Measurements from ENCODE around the gene KBTBD7.

The KBTBD7 gene

GRCh38 chr13:41193919-41194824 is at the start of gene KBTBD7:
KBTBD7 (minus strand) TSS chr13:41194569; CDS start chr13:41194257, 312 bp downstream.
- DNase-seq, result peak; percentile 91

GRCh38 chr13:41241626-41242025 is 47.3 kb upstream of the KBTBD7 start:
- no peak for DNase-seq

- DNase-seq, result no peak
Observed at GRCh38 chr13:41236369-41236768, 42.0 kb upstream of the KBTBD7 start.

- no peak for DNase-seq
Observed at GRCh38 chr13:41232578-41233480, 38.5 kb upstream of the KBTBD7 start.

- no peak for DNase-seq
Observed at GRCh38 chr13:41231786-41232185, 37.4 kb upstream of the KBTBD7 start.

- DNase-seq, result no peak
Observed at GRCh38 chr13:41231025-41231677, 36.8 kb upstream of the KBTBD7 start.

- DNase-seq, result no peak
Observed at GRCh38 chr13:41229356-41229755, 35.0 kb upstream of the KBTBD7 start.

GRCh38 chr13:41224113-41225110 is 30.0 kb upstream of the KBTBD7 start:
- DNase-seq, result peak; percentile 54

- peak; percentile 65 for DNase-seq
Observed at GRCh38 chr13:41222259-41222852, 28.0 kb upstream of the KBTBD7 start.

- peak; percentile 15 for DNase-seq
Observed at GRCh38 chr13:41220401-41220800, 26.0 kb upstream of the KBTBD7 start.

GRCh38 chr13:41216160-41216559 is 21.8 kb upstream of the KBTBD7 start:
- no peak for DNase-seq

GRCh38 chr13:41213919-41214318 is 19.6 kb upstream of the KBTBD7 start:
- DNase-seq, result no peak

- no peak for DNase-seq
Observed at GRCh38 chr13:41213316-41213715, 18.9 kb upstream of the KBTBD7 start.

GRCh38 chr13:41212881-41213280 is 18.5 kb upstream of the KBTBD7 start:
- no peak for DNase-seq

GRCh38 chr13:41211062-41211461 is 16.7 kb upstream of the KBTBD7 start:
- no peak for DNase-seq

- DNase-seq, result no peak
Observed at GRCh38 chr13:41206467-41206866, 12.1 kb upstream of the KBTBD7 start.

GRCh38 chr13:41203810-41204209 is 9.4 kb upstream of the KBTBD7 start:
- no peak for DNase-seq

- no peak for DNase-seq
Observed at GRCh38 chr13:41200126-41200525, 5.8 kb upstream of the KBTBD7 start.

- no peak for DNase-seq
Observed at GRCh38 chr13:41199526-41199925, 5.2 kb upstream of the KBTBD7 start.

- no peak for DNase-seq
Observed at GRCh38 chr13:41199079-41199478, 4.7 kb upstream of the KBTBD7 start.

- DNase-seq, result no peak
Observed at GRCh38 chr13:41196620-41197019, 2.3 kb upstream of the KBTBD7 start.

Measured in kidney glomerular epithelial cell (primary cell).